Heart left ventricle (tissue), 13 donors: ENCODE data around the gene DCUN1D2.

ENCODE experiments used
- CTCF ChIP-seq, 12 donors: fragments of 200-600 bp; sonication (generic) in 4 of 12; IDR thresholded peaks; one replicate each; pipeline versions ENCODE4 v1.5.0 to v1.8.0; 2018 to 2022; ENCODE audit warnings: antibody characterized with exemption in 12 of 12, mild to moderate bottlenecking in 5 of 12
- POLR2A ChIP-seq, 2 donors: fragments of 450-650 bp; IDR thresholded peaks; one replicate each; pipeline ENCODE4 v1.6.1; 2017; ENCODE audit warnings: antibody characterized with exemption in 2 of 2, mild to moderate bottlenecking in 2 of 2, moderate library complexity in 2 of 2
- donor health status: ischemic (EF 13 %, LVEDD 7.1; RV severe dilation, severe dysfunction).
- donor health status: DM: no; HTN: yes; CAD: no.
- donor health status: DM: no; HTN: no; CAD: no.
- donor health status: ischemic (EF 25% LVEDD 6.9; RV normal size, moderate dysfunction).
- donor health status: ischemic (EF 25% LVEDD 5.7; RV mildly dilated, moderate dysfunction).
- donor health status: ischemic (EF 35%, LVEDD 5.7; RV mildly dilated, moderate dysfunction).
- donor health status: nonischemic (EF 11% LVEDD 7.7; RV severe dilation, severe dysfunction).
- donor health status: DM: yes; HTN: yes; CAD: no.
- donor health status: PGD.
- donor health status: ischemic (EF 29% LVEDD 5.4; RV normal size, mild dysfunction).
- donor health status: nonischemic (EF 23%, LVEDD 6.1; RV moderate dilation, normal function).

GRCh38 chr13:113419531-113420193 is 70.8 kb downstream of the DCUN1D2 start:
- TF ChIP-seq CTCF (IDR thresholded peaks at IDR 0.05) (no peak), POLR2A (IDR thresholded peaks at IDR 0.05) (no peak)
